H1 (cell line): ENCODE data around the gene FXYD5. TPM values are rescaled to one million over a fixed set of nuclear protein-coding genes. Genes with fewer than 3 reads are reported as not detected.

Experiments
- CTCF ChIA-PET: fragments of 300-600 bp; sonication (Branson Sonifier 250); formaldehyde crosslinking; loops from one replicate; lab custom pipeline; 2021; ENCODE audit not compliant: partially characterized antibody; lab: Charles Lee
- POLR2A ChIA-PET: fragments of 300-600 bp; sonication (Branson Sonifier 250); formaldehyde crosslinking; loops from one replicate; lab custom pipeline; 2021; ENCODE audit warnings: inconsistent platforms; ENCODE audit not compliant: partially characterized antibody; lab: Charles Lee
- DNase-seq, 2 experiments: peaks; one replicate each; pipeline versions ENCODE4 v3.0.0 to v3.0.0-alpha.2; 2010 to 2022; ENCODE audit warnings: low spot score in 2 of 2, low read depth in 1 of 2, mixed read lengths in 1 of 2
- FAIRE-seq: peaks from 2 replicates; lab custom pipeline; 2011; peaks lifted over from hg19 to GRCh38; lab: Jason Lieb, UNC
- H2AFZ ChIP-seq: 2 replicates; pipeline ENCODE4 v1.8.1; 2012; ENCODE audit warnings: low read length, inconsistent platforms
- H2AK5ac ChIP-seq: 2 replicates; pipeline ENCODE4 v1.6.1; 2013; ENCODE audit warnings: low read depth, low read length
- H2BK120ac ChIP-seq: replicated peaks from 2 replicates; pipeline ENCODE3; 2013; ENCODE audit warnings: low read depth, low read length, inconsistent platforms
- H2BK12ac ChIP-seq: 2 replicates; pipeline ENCODE4 v1.6.1; 2013; ENCODE audit warnings: low read depth, low read length
- H2BK15ac ChIP-seq: 2 replicates; pipeline ENCODE4 v1.6.1; 2013; ENCODE audit warnings: low read length
- H2BK20ac ChIP-seq: 2 replicates; pipeline ENCODE4 v1.6.1; 2013; ENCODE audit warnings: low read length
- H2BK5ac ChIP-seq: 2 replicates; pipeline ENCODE4 v1.6.1; 2013; ENCODE audit warnings: low read depth, low read length
- H3K14ac ChIP-seq: 2 replicates; pipeline ENCODE4 v1.6.1; 2013; ENCODE audit warnings: inconsistent platforms; ENCODE audit not compliant: insufficient read length
- H3K18ac ChIP-seq: 2 replicates; pipeline ENCODE4 v1.6.1; 2013; ENCODE audit warnings: low read length; ENCODE audit errors: extremely low read depth
- H3K23ac ChIP-seq: 2 replicates; pipeline ENCODE4 v1.6.1; 2013; ENCODE audit warnings: inconsistent platforms; ENCODE audit not compliant: insufficient read length
- H3K23me2 ChIP-seq: 2 replicates; pipeline ENCODE4 v1.6.1; 2013; ENCODE audit warnings: low read depth, low read length
- H3K27ac ChIP-seq: 2 replicates; pipeline ENCODE4 v1.6.1; 2011; ENCODE audit warnings: low read depth, low read length, inconsistent platforms
- H3K27me3 ChIP-seq, 4 experiments: replicated peaks in 1 of 4; 1 replicate in 1 of 4; 2 replicates in 3 of 4; pipeline versions ENCODE4 v1.6.1 to v1.8.1; 2011 to 2013; ENCODE audit warnings: low read length in 3 of 4, mild to moderate bottlenecking in 3 of 4, inconsistent platforms in 2 of 4, mixed read lengths in 2 of 4, moderate library complexity in 1 of 4; ENCODE audit not compliant: control insufficient read depth in 3 of 4, insufficient read depth in 3 of 4; ENCODE audit errors: extremely low read depth in 1 of 4
- H3K36me3 ChIP-seq, 4 experiments: 2 replicates each; pipeline versions ENCODE4 v1.6.1 to v1.8.1; 2011 to 2013; ENCODE audit warnings: mild to moderate bottlenecking in 4 of 4, low read length in 3 of 4, moderate library complexity in 2 of 4, control low read depth in 1 of 4, inconsistent platforms in 1 of 4; ENCODE audit not compliant: insufficient read depth in 4 of 4, control insufficient read depth in 2 of 4
- H3K4ac ChIP-seq: replicated peaks from 2 replicates; pipeline ENCODE3; 2013; ENCODE audit warnings: low read length, low read depth, mixed read lengths, inconsistent platforms; ENCODE audit not compliant: insufficient read length
- H3K4me1 ChIP-seq, 4 experiments: replicated peaks in 1 of 4; 1 replicate in 1 of 4; 2 replicates in 3 of 4; pipeline versions ENCODE4 v1.6.1 to v1.8.1; 2011 to 2013; ENCODE audit warnings: low read length in 3 of 4, inconsistent platforms in 2 of 4, mixed read lengths in 1 of 4; ENCODE audit not compliant: insufficient read depth in 4 of 4, control insufficient read depth in 3 of 4
- H3K4me2 ChIP-seq, 2 experiments: 2 replicates each; pipeline versions ENCODE4 v1.6.1 to v1.8.1; 2011 to 2013; ENCODE audit warnings: low read depth in 2 of 2, low read length in 2 of 2, control low read depth in 1 of 2, inconsistent platforms in 1 of 2, mild to moderate bottlenecking in 1 of 2; ENCODE audit not compliant: insufficient read depth in 1 of 2
- H3K4me3 ChIP-seq, 4 experiments: fragments of 200-600, 300-600 bp in 1 of 4; sonication (generic), shearing (Covaris generic), sonication (Bioruptor Twin) in 1 of 4; 2 replicates each; pipeline versions ENCODE4 v1.5.1 to v1.8.1; 2011 to 2016; ENCODE audit warnings: low read length in 4 of 4, low read depth in 3 of 4, control low read depth in 2 of 4, inconsistent platforms in 2 of 4, mild to moderate bottlenecking in 2 of 4, mixed read lengths in 1 of 4, moderate library complexity in 1 of 4; ENCODE audit not compliant: insufficient read depth in 2 of 4; ENCODE audit errors: extremely low read depth in 1 of 4
- H3K56ac ChIP-seq: replicated peaks from 2 replicates; pipeline ENCODE3; 2013; ENCODE audit warnings: low read depth, mild to moderate bottlenecking, mixed read lengths, low read length, inconsistent platforms; ENCODE audit not compliant: insufficient read length
- H3K79me1 ChIP-seq: 2 replicates; pipeline ENCODE4 v1.6.1; 2013; ENCODE audit warnings: low read depth, low read length, control low read depth
- H3K79me2 ChIP-seq, 2 experiments: 2 replicates each; pipeline versions ENCODE4 v1.6.1 to v1.8.1; 2012 to 2013; ENCODE audit warnings: low read length in 2 of 2, mild to moderate bottlenecking in 2 of 2, inconsistent platforms in 1 of 2; ENCODE audit not compliant: insufficient read depth in 2 of 2, control insufficient read depth in 1 of 2
- H3K9ac ChIP-seq, 4 experiments: replicated peaks in 1 of 4; 1 replicate in 1 of 4; 2 replicates in 3 of 4; pipeline versions ENCODE4 v1.6.1 to v1.8.1; 2011 to 2013; ENCODE audit warnings: low read depth in 3 of 4, low read length in 3 of 4, control low read depth in 2 of 4, mild to moderate bottlenecking in 2 of 4, moderate library complexity in 2 of 4, inconsistent platforms in 1 of 4; ENCODE audit errors: extremely low read depth in 1 of 4
- H3K9me3 ChIP-seq, 2 experiments: 2 replicates each; pipeline versions ENCODE4 v1.6.1 to v1.8.1; 2012 to 2013; ENCODE audit warnings: mild to moderate bottlenecking in 2 of 2, moderate library complexity in 2 of 2, control low read depth in 1 of 2, inconsistent platforms in 1 of 2, low read depth in 1 of 2, low read length in 1 of 2, mixed read lengths in 1 of 2; ENCODE audit not compliant: insufficient read depth in 2 of 2
- H4K20me1 ChIP-seq, 2 experiments: replicated peaks in 1 of 2; 2 replicates each; pipeline versions ENCODE3 to v1.8.1; 2011 to 2013; ENCODE audit warnings: inconsistent platforms in 2 of 2, low read length in 2 of 2, mild to moderate bottlenecking in 1 of 2; ENCODE audit not compliant: insufficient read depth in 2 of 2, control insufficient read depth in 1 of 2
- H4K5ac ChIP-seq: 2 replicates; pipeline ENCODE4 v1.6.1; 2013; ENCODE audit warnings: low read length, low read depth, mixed read lengths, inconsistent platforms; ENCODE audit not compliant: insufficient read length
- H4K8ac ChIP-seq: 2 replicates; pipeline ENCODE4 v1.8.0; 2013; ENCODE audit warnings: mild to moderate bottlenecking, moderate library complexity, low read length, inconsistent platforms; ENCODE audit not compliant: insufficient read depth; ENCODE audit errors: extremely low read depth
- H4K91ac ChIP-seq: replicated peaks from 2 replicates; pipeline ENCODE3; 2013; ENCODE audit warnings: low read length, mixed read lengths, inconsistent platforms; ENCODE audit not compliant: insufficient read length
- BRCA1 ChIP-seq: IDR thresholded peaks from 2 replicates; pipeline ENCODE4 v1.6.1; 2012; ENCODE audit warnings: low read depth, low read length, improper control_type of control experiment
- CEBPB ChIP-seq: IDR thresholded peaks from 2 replicates; pipeline ENCODE4 v1.6.1; 2012; ENCODE audit warnings: low read depth, low read length
- CHD1 ChIP-seq: IDR thresholded peaks from 2 replicates; pipeline ENCODE4 v1.6.1; 2012; ENCODE audit warnings: low read depth, low read length, improper control_type of control experiment
- CHD2 ChIP-seq: IDR thresholded peaks from 2 replicates; pipeline ENCODE4 v1.6.1; 2012; ENCODE audit warnings: low read length, improper control_type of control experiment
- CREB1 ChIP-seq: IDR thresholded peaks from 2 replicates; pipeline ENCODE4 v1.6.1; 2012; ENCODE audit warnings: inconsistent platforms
- EP300 ChIP-seq, 2 experiments: IDR thresholded peaks; 1 replicate in 1 of 2; 2 replicates in 1 of 2; pipeline ENCODE4 v1.6.1; 2011 to 2012; ENCODE audit warnings: low read depth in 2 of 2, low read length in 2 of 2, mild to moderate bottlenecking in 2 of 2, borderline replicate concordance in 1 of 2, inconsistent platforms in 1 of 2, moderate library complexity in 1 of 2
- HDAC2 ChIP-seq, 2 experiments: fragments of 300-600 bp in 1 of 2; sonication (generic) in 1 of 2; IDR thresholded peaks; 2 replicates each; pipeline ENCODE4 v1.6.1; 2011 to 2012; ENCODE audit warnings: low read depth in 2 of 2, low read length in 2 of 2, mild to moderate bottlenecking in 2 of 2, moderate library complexity in 2 of 2, borderline replicate concordance in 1 of 2, inconsistent platforms in 1 of 2
- SAP30 ChIP-seq: fragments of 300-600 bp; sonication (generic); IDR thresholded peaks from 2 replicates; pipeline ENCODE4 v1.7.1; 2012; ENCODE audit warnings: low read length, moderate library complexity, mild to moderate bottlenecking, inconsistent platforms; ENCODE audit not compliant: insufficient read depth, insufficient replicate concordance
- SP1 ChIP-seq: IDR thresholded peaks from 2 replicates; pipeline ENCODE4 v1.6.1; 2011; ENCODE audit warnings: low read depth, low read length
- SP4 ChIP-seq: IDR thresholded peaks from 2 replicates; pipeline ENCODE4 v1.6.1; 2012; ENCODE audit warnings: low read length, inconsistent platforms
- ZNF274 ChIP-seq: IDR thresholded peaks from 2 replicates; pipeline ENCODE4 v1.7.0; 2012; ENCODE audit warnings: low read length, borderline replicate concordance; ENCODE audit errors: extremely low read depth
- WGBS, 2 experiments: shearing (Covaris generic) in 1 of 2; methylation state at CpG; one replicate each; pipeline versions ENCODE4 v1.1.6 to v1.1.7; 2013 to 2015; ENCODE audit warnings: low lambda C conversion rate in 2 of 2, mixed read lengths in 2 of 2, inconsistent platforms in 1 of 2, low coverage in 1 of 2, missing lambda C conversion rate in 1 of 2; ENCODE audit not compliant: insufficient replicate concordance in 2 of 2, insufficient coverage in 1 of 2, insufficient read length in 1 of 2; ENCODE audit errors: extremely low coverage in 1 of 2, missing lambda C conversion rate in 1 of 2; 5-methylcytosine and 5-hydroxymethylcytosine counted together
- polyA plus RNA-seq, 7 experiments: library from polyadenylated mRNA; depleted of rRNA in 3 of 7; stranded (reverse) in 5 of 7; unstranded in 2 of 7; fragments of >200 nt in 5 of 7; fragments of 200-250 nt in 2 of 7; gene quantifications; 1 replicate in 5 of 7; 2 replicates in 1 of 7; 4 replicates in 1 of 7; pipeline versions ENCODE4 v1.2.1 to v1.2.3, GENCODE V29; 2011 to 2013; ENCODE audit warnings: missing spikeins in 2 of 7, mixed read lengths in 2 of 7
- total RNA-seq: library from RNA; stranded (reverse); fragmentation: NEBNext Ultra II Directional; extraction: Animal tissue kit (Norgen Biotek cat#: 25700); gene quantifications from 2 replicates; pipeline ENCODE4 v1.2.1, GENCODE V29; 2021
- TF ChIP-seq, protein P1 (sequence below), 3 experiments: IDR thresholded peaks; 1 replicate in 2 of 3; 2 replicates in 1 of 3; pipeline versions ENCODE4 v1.5.1 to v1.6.1; 2011; ENCODE audit warnings: low read length in 3 of 3, mild to moderate bottlenecking in 3 of 3, inconsistent platforms in 2 of 3, low read depth in 1 of 3, moderate library complexity in 1 of 3; ENCODE audit not compliant: insufficient read depth in 1 of 3; ENCODE audit errors: control extremely low read depth in 1 of 3

The FXYD5 gene
- total and polyA plus RNA-seq, 2 of the 8 experiments (the other 6 are each of a cell fraction or from before 2014, with no cell fraction given): 99.0 to 191 TPM

DNA sequence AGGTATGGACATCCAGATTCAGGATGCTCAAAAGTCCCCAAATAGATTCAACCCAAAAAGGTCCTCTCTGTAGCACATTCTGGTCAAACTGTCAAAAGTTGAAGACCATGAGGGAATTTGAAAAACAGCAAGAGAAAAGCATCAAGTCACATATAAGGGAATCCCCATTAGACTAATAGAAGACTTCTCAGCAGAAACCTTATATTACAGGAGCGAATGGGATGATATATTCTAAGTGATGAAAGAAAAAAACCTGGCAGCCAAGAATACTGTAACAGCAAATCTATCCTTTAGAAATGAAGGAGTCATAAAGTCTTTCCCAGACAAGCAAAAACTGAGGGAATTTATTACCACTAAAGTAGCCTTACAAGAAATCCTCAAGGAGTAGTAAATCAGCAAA is 29.7 kb downstream of the FXYD5 start:
- H2BK15ac ChIP-seq: no peak overlapping the region
- no peaks in the 10 kb centered on the region for H3K23me2 ChIP-seq
- H3K4me1 ChIP-seq: no peaks in the 10 kb centered on the region
- ChIA-PET POLR2A (interaction anchor here (0.9 to 5.0 kb wide), 2 partner anchors 11 to 81 kb away, joined by 3 to 28 read pairs; no protein-coding TSS in a partner anchor), CTCF (interaction anchor here (1.2 to 2.0 kb wide), 2 partner anchors 30 to 38 kb away, joined by 3 to 6 read pairs; no protein-coding TSS in a partner anchor)
- H3K9ac ChIP-seq: no peak overlapping the region
- FAIRE-seq (no peak), DNase-seq (no peak)
- no peak overlapping the region for H2AK5ac ChIP-seq
- H4K91ac ChIP-seq: no peak overlapping the region
- H3K36me3 ChIP-seq: no peaks in the 10 kb centered on the region
- no peaks in the 10 kb centered on the region for H3K79me2 ChIP-seq
- no peak overlapping the region for H2AFZ ChIP-seq
- no peak overlapping the region for H3K4me2 ChIP-seq
- H3K27me3 ChIP-seq: no peaks in the 10 kb centered on the region; a peak in 1 of 7 replicates
- no peak overlapping the region for H3K18ac ChIP-seq
- H4K8ac ChIP-seq: no peak overlapping the region
- no peak overlapping the region for H3K4ac ChIP-seq
- H3K79me1 ChIP-seq: no peaks in the 10 kb centered on the region
- H3K23ac ChIP-seq: no peak overlapping the region
- H3K4me3 ChIP-seq: no peak overlapping the region
- no peak overlapping the region for H4K5ac ChIP-seq
- no peak overlapping the region for H3K27ac ChIP-seq
- no peak overlapping the region for H2BK5ac ChIP-seq
- H4K20me1 ChIP-seq: no peaks in the 10 kb centered on the region
- no peak overlapping the region for H2BK12ac ChIP-seq
- H2BK20ac ChIP-seq: no peak overlapping the region
- H3K14ac ChIP-seq: no peak overlapping the region
- H2BK120ac ChIP-seq: no peak overlapping the region
- 95% methylated on average over 1 of the region's 1 CpG; no CpG with 5 or more reads in 1 of the 2 experiments for WGBS, 2 experiments
- no peak overlapping the region for H3K56ac ChIP-seq
- H3K9me3 ChIP-seq: no peaks in the 10 kb centered on the region
- TF ChIP-seq CREB1 (no peak), SP1 (no peak), EP300 (IDR thresholded peaks at IDR 0.05; ENCODE audit: borderline replicate concordance in 1 of 2, low read depth in 2 of 2, low read length in 2 of 2) (no peak), CHD1 (no peak), CHD2 (no peak), CEBPB (no peak), HDAC2 (IDR thresholded peaks at IDR 0.05; ENCODE audit: borderline replicate concordance in 1 of 2, low read depth in 2 of 2, low read length in 2 of 2) (no peak), ZNF274 (no peak), SP4 (no peak), SAP30 (no peak), BRCA1 (no peak)
- TF ChIP-seq, protein P1, sequence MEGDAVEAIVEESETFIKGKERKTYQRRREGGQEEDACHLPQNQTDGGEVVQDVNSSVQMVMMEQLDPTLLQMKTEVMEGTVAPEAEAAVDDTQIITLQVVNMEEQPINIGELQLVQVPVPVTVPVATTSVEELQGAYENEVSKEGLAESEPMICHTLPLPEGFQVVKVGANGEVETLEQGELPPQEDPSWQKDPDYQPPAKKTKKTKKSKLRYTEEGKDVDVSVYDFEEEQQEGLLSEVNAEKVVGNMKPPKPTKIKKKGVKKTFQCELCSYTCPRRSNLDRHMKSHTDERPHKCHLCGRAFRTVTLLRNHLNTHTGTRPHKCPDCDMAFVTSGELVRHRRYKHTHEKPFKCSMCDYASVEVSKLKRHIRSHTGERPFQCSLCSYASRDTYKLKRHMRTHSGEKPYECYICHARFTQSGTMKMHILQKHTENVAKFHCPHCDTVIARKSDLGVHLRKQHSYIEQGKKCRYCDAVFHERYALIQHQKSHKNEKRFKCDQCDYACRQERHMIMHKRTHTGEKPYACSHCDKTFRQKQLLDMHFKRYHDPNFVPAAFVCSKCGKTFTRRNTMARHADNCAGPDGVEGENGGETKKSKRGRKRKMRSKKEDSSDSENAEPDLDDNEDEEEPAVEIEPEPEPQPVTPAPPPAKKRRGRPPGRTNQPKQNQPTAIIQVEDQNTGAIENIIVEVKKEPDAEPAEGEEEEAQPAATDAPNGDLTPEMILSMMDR (IDR thresholded peaks at IDR 0.05; ENCODE audit: control extremely low read depth in 1 of 3, insufficient read depth in 1 of 3, low read depth in 1 of 3, low read length in 3 of 3): no peak
